HS-5 (cell line): ENCODE measurements around the gene CFAP221.

Experiments
- DNase-seq: peaks from one replicate; pipeline ENCODE4 v3.0.0-alpha.2; 2012; ENCODE audit warnings: low read depth

The CFAP221 gene

DNA sequence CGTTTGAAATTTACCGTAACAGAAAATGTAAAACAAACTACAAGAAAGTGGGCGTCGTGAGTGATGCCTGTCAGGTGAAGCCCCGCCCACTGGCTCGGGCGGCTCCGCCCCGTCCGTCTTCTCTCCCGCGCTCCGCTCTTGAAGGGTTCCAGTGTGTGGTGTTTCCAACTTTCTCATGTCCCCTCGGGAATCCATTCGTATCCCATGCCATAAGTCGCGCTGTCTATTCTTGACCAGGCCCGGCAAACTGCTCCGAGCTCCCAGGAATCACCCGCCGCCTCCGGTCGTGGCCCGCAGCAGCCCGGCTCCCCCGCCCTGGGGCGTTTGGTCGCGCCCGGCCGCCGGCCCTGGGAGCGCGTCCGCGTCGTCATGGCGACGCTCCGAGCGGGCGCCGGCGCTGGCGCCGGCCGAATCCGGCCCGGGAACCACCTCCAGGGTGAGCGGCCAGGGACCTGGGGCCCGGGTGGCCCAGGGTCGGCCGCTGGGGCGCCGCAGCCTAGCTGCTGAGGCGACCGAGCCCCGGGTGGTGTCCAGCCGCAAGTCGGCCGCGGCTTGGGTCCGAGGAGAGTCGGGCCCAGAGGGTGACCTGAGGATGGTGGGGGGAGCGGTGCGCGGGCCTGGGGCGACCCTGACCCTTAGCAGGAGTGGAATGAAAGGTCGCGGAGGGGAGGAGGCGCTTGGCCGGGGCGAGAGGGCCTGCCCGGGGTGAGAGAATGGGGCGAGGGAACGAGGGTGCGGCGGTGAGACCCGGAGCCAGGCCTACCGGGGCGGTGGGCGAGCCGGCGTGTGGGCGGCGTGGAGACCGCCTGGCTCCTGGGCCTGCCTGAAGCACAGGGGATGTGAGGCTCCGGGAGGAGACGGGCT lies at the start of gene CFAP221:
Gene CFAP221 (plus strand): TSS at position 375 of the 864 bp plus-strand sequence. CDS start 1,683 bp downstream, outside the sequence.
- DNase-seq: peak; percentile 60

DNA sequence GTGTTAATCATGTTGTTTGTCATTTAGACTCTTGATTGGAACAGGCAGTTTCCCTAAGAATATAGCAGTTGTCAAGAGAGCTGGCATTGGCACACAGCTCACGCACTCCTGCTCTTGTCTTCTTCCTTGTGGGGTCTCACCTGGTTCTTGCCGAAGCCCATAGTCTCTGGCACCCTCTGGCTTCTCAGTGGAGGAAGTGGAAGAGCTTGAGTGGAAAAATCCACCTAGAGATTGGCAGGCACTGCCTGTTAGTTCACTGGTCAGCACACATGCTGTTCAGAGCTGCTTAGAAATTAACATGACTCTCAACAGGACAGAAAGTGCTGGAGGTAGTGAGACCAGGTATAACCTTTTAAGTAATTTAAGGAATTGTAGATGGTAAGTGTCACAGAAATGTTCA lies 48.3 kb upstream of the CFAP221 start:
- no peak for DNase-seq

DNA sequence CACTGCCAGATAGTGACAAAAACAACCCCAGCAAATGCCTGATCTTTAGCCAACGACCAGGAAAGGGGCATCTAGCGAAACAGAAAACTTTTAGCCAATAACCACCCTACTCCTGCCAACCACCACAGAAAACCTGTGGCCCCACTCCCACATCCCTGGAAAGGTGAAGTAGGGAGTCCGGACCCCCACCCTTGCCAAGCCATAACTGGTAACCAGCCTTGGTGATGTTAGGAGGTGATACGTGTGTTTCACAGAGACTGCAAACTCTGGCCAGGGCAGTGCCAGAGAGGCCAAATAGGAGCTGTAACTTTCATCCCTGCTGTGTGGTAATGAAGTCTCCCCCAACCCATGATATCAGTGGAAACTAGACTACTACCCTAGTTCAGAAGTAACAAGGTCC lies 47.6 kb upstream of the CFAP221 start:
- no peak for DNase-seq

DNA sequence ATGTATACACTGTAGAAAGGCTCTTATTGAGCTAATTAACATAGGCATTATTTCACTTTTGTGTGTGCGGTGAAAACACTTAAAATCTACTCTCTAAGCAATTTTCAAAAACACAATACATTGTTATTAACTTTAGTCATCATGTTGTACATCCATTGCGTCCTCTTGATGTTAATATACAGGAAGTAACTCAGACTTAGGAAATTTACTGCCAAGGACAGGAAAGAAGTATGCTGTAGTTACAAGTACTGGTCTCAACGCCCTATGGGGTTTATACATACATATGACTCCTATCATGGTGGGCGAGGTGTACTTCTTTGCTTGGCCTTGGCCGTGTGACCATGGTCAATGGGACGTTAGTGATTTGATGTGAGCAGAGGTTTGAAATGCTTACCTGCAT lies 35.5 kb upstream of the CFAP221 start:
- no peak for DNase-seq

DNA sequence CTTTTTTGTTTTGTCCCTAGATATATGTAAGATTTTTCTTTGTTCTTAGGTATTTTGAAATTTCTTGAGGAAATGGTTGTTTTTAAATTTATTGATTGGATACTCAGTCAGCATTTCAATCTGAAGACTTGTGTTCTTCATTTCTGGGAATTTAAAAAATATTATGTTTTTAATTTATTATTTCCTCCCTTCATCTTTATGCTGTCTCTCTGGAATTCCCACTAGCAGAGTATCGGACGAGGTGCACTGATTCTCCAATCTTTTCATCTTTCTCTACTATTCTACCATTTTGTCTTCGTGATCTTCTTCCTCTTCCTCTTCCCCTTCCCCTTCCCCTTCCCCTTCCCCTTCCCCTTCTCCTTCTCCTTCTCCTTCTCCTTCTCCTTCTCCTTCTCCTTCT lies 32.3 kb upstream of the CFAP221 start:
- no peak for DNase-seq

DNA sequence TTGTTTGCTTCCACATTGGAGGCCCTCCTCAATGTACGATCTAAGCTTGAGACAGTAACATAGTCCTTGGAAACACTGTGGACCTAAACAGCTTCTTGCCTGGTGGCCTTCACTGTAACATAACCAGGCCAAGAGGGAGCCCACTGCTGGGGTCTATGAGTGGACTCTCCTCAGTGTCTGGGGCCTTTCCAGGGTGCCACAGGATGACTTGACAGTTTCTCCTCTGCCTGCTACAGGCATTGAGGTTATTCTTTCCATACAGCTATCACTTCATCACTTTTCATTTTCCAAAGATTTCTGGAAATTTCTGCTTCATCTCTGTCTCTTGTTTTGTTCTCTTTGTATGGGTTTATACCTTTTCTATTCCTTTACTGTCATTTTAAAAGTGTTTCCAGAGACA lies 31.3 kb upstream of the CFAP221 start:
- no peak for DNase-seq

DNA sequence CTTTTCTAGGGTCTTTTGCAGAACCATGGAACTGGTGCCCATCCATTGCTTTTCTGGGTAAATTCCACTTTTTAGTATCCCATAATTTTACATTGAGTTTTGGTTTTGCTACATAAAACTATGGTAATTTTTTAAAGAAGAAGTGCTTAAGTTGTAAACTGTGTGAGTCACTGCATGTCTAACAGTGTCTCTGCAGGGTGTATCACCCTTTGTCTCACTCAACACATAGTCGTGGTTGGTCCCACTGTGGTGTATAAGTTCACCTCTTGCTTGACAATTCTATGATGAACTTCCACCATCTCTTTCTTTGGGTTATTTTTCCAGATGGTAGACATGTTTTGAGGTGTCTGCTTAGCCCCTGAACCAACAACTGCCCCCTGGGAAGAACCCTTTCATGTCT lies 30.4 kb upstream of the CFAP221 start:
- DNase-seq: no peak

DNA sequence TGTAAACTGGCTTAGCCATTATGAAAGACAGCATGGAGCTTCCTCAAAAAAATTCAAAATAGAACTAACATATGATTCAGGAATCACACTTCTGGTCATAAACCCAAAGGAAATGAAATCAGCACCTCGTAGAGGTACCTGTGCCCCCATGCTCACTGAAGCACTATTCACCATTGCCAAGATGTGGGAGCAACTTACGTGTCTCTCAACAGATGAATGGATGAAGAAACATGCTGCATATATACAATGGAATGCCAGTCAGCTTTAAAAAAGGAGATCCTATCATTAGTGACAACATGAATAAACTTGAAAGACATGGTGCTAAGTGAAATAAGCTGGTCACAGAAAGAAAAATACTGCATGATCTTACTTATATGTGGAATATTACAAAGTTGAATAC lies 28.1 kb upstream of the CFAP221 start:
- no peak for DNase-seq

DNA sequence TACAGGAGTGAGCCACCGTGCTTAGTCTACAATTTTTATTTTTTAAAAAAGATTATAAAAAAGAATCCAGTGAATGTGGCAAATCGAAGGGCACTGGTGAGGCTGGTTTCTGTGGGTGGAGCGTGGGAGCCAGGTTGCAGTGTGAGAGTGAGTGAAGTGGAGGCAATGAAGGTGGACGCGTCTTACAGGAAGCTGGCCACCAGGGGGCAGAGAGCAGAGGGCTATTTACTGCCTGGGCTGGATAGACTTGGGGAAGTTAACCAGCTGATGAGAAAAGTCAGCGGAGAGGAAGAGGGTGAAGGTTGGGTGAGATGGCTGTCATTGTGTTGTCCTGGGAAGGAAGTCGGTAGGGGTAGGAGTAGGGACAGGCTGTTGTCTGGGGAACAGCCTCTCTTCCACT lies 26.8 kb upstream of the CFAP221 start:
- DNase-seq: peak; percentile 5

DNA sequence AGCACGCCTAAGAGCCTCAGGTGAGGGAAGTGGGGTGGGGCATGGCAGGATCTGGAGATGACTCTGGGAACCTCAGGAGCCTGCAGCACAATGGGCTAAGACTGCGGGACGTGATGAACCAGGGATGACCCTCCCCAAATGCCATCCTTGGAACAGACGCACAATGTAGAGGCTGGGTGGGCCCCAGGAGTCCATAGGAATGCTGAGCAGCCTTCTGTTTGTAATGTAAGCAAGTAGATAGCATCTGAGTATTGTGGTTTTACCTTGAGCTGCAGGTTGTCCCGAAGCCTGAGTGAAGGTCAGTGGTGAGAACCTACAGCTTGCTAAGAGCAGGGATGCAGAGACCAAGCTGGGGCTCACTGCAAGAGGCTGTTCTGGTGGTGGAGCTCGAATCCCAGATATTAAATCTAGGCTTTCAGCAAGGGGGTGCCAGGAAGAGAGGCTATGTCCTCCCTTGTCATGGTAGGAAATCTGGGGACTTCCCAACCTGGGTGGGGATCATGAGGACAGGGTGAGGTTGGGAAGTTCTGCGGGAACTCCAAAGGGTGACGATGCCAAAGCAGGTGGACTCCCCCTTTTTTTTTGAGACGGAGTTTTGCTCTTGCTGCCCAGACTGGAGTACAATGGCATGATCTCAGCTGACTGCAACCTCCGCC lies 25.7 kb upstream of the CFAP221 start:
- DNase-seq: no peak

DNA sequence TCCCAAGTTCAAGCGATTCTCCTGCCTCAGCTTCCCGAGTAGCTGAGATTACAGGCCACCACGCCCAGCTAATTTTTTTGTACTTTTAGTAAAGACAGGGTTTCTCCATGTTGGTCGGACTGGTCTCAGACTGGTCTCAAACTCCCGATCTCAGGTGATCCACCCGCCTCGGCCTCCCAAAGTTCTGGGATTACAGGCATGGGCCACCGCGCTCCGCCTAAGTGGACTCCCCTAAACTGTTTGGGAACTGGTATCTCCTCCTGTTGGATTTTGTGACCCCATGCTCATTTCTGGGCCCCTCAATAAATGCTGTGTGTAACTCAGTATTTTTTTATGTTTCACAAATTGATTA lies 25.2 kb upstream of the CFAP221 start:
- DNase-seq: no peak

DNA sequence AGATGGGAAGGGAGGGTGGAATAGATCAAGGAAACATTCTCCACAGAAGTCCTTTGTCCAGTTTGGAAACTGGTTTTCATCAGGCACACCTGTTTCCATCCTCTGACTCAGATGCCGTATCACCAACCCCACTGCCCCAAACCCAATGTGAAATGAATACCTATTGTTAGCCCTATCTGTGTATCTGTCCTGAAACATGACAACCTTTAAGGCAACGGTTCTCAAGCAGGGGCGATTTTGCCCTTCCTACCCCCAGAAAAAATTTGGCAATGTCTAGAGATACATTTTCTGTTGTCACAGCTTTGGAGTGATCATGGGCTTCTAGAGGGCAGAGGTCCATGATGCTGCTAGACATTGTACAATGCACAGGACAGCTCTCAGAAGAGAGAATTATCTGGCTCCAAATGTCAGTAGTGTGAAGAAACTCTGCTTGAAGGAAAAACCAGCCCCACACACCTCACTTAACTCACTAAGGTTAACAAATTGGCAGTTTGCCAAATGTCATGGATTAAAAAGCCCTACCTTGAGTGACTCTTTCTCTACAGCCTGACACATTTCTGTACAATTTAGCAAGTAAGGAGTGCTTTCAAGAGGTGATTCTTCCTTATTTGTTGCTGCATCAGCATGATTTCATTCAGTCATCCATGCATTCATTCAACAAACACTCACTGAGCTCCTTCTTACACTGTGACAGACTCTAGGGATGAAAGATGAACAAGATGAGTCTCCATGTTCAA lies 23.4 kb upstream of the CFAP221 start:
- no peak for DNase-seq

DNA sequence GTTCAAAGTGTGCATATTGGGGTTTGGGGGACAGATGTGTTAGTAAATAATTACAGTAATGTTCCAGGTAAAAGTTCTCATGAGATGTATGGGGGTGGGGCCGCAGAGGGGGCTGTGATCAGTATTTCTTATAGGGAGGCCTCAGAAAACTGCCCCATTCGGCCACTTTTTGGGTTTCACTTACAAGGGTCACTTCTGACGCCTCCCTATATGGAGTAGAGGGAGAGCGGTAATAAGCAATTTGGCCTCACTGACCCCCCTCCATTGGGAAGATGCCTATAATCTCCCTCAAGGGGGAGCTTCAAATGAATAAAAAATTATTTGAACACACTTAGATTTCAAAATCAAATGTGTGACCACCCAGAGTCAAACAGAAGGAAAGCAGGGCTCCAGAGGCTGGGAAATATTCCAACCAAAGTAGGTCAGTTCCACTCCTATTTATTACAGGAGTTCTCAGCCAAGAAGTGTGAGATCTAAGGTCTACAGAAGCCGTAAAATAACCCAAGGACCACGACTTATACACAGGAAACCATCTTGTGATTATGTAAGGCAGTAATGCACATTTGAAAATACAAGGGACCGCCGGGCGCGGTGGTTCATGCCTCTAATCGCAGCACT lies 22.7 kb upstream of the CFAP221 start:
- DNase-seq: no peak

DNA sequence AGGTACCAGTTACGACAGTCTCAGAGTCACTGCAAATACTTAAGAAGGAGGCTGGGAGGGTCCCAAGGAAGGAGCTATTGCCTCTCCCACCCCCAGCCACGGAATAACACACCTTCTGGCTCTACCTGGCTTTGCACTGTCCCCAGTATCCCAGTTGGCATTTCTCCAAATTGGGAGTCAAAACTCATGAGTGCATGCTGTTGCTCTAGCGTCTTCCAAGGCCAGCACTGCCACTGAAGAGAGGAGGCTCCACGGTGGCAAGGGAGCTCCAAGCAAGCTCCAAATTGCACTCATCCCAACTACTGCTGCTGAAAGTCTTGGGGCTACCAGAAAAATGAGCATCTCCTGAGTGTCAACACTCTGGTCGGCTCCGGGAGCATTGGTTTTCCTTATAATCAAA lies 21.6 kb upstream of the CFAP221 start:
- DNase-seq: no peak

DNA sequence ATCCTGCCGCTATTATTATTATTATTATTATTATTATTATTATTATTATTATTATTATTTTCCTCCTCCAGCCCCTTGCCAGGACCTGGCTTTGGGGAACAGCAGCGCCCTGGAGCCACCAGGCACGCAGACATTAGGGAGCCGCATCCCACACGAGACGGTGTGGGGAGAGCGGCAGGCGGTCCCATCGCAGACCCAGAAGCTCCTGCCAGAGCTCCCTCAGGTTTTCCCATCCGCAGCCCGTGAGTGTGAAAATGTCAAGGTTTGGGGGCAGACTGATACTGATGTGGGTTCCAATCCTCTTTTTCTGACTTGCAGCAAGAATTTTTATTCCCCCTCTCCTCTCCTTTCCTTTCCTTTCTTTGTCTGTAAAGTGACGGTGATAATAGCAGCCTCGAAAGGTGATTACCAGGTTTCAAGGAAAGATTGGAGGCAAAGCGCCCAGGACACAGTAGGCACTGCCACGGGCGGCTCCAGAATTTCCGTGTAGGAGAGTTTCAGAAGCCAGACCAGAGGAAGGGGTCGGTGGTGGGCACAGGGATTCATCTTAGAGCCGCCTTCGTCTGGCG lies 20.8 kb upstream of the CFAP221 start:
- no peak for DNase-seq

DNA sequence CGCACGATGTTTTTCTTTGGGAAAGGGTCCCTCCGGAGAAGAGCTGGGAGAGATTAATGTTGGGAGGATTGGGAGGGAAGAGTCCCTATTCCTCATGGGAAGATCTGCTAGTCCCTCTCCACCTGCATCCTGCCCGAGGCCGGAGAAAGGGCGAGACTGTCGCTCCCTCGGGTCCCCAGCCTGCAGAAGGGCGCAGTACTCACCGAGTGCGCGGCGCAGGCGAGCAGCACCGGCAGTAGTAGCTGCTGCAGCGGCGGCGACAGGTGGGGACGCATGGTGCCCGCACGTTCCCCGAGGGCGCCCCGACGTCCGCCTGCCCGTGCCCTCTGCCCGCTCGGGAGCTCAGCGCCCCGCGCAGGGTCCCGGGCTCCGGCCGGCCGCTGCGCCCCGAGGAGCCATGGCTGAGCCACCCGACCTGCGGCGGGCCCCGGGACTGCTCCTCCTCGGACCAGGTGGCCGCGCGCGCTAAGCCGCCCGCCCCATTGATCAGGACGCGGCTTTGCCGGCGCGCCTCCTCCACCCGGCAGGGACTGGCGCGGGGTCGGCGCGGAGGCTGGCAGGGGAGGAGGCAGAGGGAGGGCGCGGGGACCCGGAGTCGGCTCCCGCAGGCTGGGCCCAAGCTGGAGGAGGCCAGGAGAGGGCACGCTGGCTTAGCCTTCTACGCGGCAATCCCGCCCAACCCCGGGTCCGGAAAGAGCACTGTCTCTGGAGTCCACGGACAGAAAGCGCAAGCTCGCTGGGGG lies 20.1 kb upstream of the CFAP221 start, which contains the start of gene SCTR:
Gene SCTR (minus strand): TSS at position 532 of the 743 bp plus-strand sequence. CDS start 257 bp downstream, at position 275.
- DNase-seq: no peak

DNA sequence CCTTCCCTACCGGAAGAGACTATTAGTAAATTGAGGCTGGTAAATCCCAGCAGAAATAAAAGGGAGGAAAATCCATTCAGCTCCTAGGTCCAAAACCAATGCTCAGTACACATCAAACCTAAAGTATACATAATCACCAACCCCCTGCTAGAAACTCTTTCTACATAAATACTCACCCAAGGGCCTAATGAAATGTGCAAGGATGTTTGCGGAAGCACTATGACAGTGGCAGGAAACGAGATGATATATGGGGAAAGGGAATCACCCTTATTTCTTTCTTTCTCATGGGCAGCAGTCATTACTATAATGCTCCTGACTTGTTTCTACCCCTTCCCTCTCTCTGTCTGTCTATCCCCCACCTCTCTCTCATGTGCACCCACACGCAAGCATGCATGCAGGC lies 18.6 kb upstream of the CFAP221 start:
- no peak for DNase-seq

DNA sequence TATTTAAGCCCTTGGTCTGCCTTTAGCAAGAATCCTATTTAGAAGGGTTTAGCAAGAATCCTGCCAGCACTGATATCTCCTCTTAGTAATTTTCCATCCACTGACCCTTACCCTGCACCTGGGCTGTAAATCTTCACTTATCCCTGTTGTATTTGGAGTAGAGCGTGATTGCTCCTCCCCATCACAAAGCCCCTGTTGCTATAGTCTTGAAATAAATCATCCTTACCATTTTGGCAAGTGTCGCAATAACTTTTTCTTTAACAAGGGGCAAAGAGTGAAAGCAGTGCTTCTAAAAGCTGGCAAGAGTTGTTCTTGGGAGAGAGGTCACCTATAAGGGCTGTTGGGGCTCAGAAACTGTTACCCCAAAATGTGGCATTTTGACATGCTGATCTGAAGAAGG lies 16.2 kb upstream of the CFAP221 start:
- DNase-seq: no peak

DNA sequence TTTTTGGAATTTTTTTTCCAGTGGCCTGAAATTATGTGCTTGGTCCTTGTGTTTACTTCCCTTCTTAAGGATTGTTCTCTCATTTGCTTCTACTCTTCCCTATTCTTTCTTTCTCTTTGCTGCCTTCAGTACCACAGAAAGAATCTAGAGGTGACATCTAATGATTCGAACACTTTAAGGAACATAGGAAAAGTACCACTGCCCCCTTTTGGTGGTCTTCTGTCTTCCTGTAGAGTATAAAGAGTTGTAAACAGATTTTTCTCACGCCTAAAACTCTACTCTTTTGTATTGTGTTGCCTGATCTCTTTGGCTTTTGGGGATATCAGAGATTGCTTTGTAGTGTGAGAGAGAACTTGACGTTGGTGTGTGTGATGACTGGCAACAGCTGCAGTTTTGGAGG lies 13.0 kb upstream of the CFAP221 start:
- DNase-seq: no peak

DNA sequence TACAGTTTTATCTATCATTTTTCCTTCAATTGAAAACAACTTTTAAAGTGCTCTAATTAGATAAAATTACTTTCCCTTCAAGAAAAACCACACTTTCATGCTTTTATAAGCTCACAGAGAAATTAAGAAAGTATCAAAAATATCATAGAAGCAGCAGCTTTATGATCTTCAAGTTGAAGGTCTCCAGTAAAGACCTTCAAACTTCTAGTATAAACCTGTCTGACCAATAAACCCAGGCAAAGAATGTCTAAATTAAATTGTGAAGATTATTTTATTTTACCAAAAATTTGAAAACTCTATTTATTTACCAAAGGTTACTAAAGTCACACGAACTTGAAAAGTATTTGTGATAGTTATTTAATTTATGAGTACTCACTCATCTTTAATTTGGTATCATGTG lies 10.7 kb upstream of the CFAP221 start:
- no peak for DNase-seq

DNA sequence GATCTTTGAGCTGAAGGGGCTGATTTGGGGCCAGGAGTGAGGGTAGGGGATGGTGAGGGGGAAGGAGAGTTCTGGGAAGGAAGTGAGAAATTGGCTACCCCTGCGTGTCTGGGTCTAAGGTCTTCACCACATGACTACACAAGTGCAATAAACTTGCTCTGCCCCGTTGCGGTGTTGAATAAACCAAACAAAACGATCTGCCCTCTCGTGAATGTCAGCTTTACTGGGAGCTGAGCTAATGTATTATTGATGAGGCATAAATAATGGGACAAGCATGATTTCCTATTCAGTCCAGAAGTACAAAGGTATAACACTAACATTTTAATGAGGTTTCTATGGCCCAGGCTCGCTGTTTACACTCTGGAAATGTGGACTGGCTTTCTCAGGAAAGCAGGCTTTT lies 8.0 kb upstream of the CFAP221 start:
- DNase-seq: no peak
